ENCODE data around the gene LSS. TPM values are rescaled to one million over a fixed set of nuclear protein-coding genes. Genes with fewer than 3 reads are reported as not detected.

LSS gene
- total RNA-seq, 1 experiment from 2014 or later: 45.5 TPM

DNA sequence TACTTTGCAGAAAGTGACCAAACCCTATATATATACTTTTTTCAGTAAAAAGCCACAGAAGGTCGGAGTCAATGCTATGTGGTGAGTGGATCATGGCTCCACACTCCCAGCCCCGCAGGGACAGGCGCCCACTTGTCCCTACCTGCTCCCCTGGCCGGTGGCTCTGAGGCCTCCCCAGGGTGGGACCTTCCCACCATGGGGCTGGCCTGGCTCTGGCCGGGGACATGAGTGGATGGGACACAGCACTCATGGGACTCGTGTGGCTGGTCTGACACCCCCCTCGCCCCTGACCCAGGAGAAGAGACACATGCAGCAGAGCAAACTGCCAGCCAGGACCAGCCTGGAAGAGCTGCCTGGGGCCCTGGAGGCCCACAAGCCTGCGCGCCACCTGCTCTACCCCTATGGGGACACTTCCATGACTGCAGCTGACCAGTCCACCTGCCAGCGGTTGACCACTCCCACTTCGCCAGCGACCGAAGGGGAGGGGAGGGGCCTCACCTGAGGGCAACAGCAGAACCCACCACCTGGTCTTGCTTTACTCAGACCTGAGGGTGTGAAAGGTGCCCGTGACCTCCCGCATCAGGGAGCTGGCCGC, 46.5 kb downstream of the LSS start:
- ChIA-PET POLR2A (no interaction called here), CTCF (interaction anchor here (1.4 kb wide), 1 partner anchor 39 kb away, joined by 3 read pairs; no protein-coding TSS in a partner anchor)
- Mint-ChIP-seq H3K27me3 (ENCODE audit: insufficient read depth, unreplicated experiment) (no peaks in the 10 kb centered on the region), H3K9me3 (ENCODE audit: unreplicated experiment) (peaks cover 7% of the 10 kb centered on the region), H3K4me1 (ENCODE audit: insufficient read depth, unreplicated experiment) (no peaks in the 10 kb centered on the region), H3K4me3 (ENCODE audit: unreplicated experiment) (no peak overlapping the region), H3K27ac (ENCODE audit: low read depth, unreplicated experiment) (no peak overlapping the region), H3K36me3 (ENCODE audit: insufficient read depth, unreplicated experiment) (no peaks in the 10 kb centered on the region)
- no TSS peak for BruUV-seq (replicated peaks)
- DNase-seq (ENCODE audit: unreplicated experiment): no peak
- intact Hi-C loops (cut with micrococcal nuclease): no loop called here
- TF ChIP-seq, protein P1, sequence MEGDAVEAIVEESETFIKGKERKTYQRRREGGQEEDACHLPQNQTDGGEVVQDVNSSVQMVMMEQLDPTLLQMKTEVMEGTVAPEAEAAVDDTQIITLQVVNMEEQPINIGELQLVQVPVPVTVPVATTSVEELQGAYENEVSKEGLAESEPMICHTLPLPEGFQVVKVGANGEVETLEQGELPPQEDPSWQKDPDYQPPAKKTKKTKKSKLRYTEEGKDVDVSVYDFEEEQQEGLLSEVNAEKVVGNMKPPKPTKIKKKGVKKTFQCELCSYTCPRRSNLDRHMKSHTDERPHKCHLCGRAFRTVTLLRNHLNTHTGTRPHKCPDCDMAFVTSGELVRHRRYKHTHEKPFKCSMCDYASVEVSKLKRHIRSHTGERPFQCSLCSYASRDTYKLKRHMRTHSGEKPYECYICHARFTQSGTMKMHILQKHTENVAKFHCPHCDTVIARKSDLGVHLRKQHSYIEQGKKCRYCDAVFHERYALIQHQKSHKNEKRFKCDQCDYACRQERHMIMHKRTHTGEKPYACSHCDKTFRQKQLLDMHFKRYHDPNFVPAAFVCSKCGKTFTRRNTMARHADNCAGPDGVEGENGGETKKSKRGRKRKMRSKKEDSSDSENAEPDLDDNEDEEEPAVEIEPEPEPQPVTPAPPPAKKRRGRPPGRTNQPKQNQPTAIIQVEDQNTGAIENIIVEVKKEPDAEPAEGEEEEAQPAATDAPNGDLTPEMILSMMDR (IDR thresholded peaks at IDR 0.05; ENCODE audit: unreplicated experiment): no peak

GRCh38 chr21:46181436-46181835, 47.1 kb downstream of the LSS start:
- no TSS peak for BruUV-seq (replicated peaks)
- H3K4me1 Mint-ChIP-seq (ENCODE audit: insufficient read depth, unreplicated experiment): no peaks in the 10 kb centered on the region

GRCh38 chr21:46180778-46181391, 47.7 kb downstream of the LSS start:
- intact Hi-C loops (cut with micrococcal nuclease): no loop called here
- no TSS peak for BruUV-seq (replicated peaks)
- no peaks in the 10 kb centered on the region for H3K36me3 Mint-ChIP-seq (ENCODE audit: insufficient read depth, unreplicated experiment)
- no peaks in the 10 kb centered on the region for H3K4me1 Mint-ChIP-seq (ENCODE audit: insufficient read depth, unreplicated experiment)
- H3K9me3 Mint-ChIP-seq (ENCODE audit: unreplicated experiment): peaks cover 7% of the 10 kb centered on the region
- no peak overlapping the region for H3K27ac Mint-ChIP-seq (ENCODE audit: low read depth, unreplicated experiment)
- CTCF ChIA-PET: no interaction called here
- no peak overlapping the region for H3K4me3 Mint-ChIP-seq (ENCODE audit: unreplicated experiment)
- POLR2A ChIA-PET: no interaction called here
- no peak for DNase-seq (ENCODE audit: unreplicated experiment)
- TF ChIP-seq, protein P1 (IDR thresholded peaks at IDR 0.05; ENCODE audit: unreplicated experiment): no peak
- peaks cover 3% of the 10 kb centered on the region for H3K27me3 Mint-ChIP-seq (ENCODE audit: insufficient read depth, unreplicated experiment)

More at GRCh38 chr21:46181436-46181835, 47.1 kb downstream of the LSS start:
- Mint-ChIP-seq H3K27ac (ENCODE audit: low read depth, unreplicated experiment) (no peak overlapping the region), H3K36me3 (ENCODE audit: insufficient read depth, unreplicated experiment) (no peaks in the 10 kb centered on the region), H3K9me3 (ENCODE audit: unreplicated experiment) (peaks cover 7% of the 10 kb centered on the region), H3K4me3 (ENCODE audit: unreplicated experiment) (no peak overlapping the region), H3K27me3 (ENCODE audit: insufficient read depth, unreplicated experiment) (no peaks in the 10 kb centered on the region)
- CTCF ChIA-PET: no interaction called here
- intact Hi-C loops (cut with micrococcal nuclease): no loop called here
- POLR2A ChIA-PET: no interaction called here
- DNase-seq (ENCODE audit: unreplicated experiment): no peak
- TF ChIP-seq, protein P1 (IDR thresholded peaks at IDR 0.05; ENCODE audit: unreplicated experiment): no peak

- POLR2A ChIA-PET: no interaction called here
- H3K9me3 Mint-ChIP-seq (ENCODE audit: unreplicated experiment): peaks cover 9% of the 10 kb centered on the region
- TF ChIP-seq, protein P1 (IDR thresholded peaks at IDR 0.05; ENCODE audit: unreplicated experiment): no peak
- no peaks in the 10 kb centered on the region for H3K36me3 Mint-ChIP-seq (ENCODE audit: insufficient read depth, unreplicated experiment)
- CTCF ChIA-PET: no interaction called here
- H3K4me1 Mint-ChIP-seq (ENCODE audit: insufficient read depth, unreplicated experiment): no peaks in the 10 kb centered on the region
- BruUV-seq (replicated peaks): no TSS peak
- H3K4me3 Mint-ChIP-seq (ENCODE audit: unreplicated experiment): no peak overlapping the region
- peaks cover 10% of the 10 kb centered on the region for H3K27me3 Mint-ChIP-seq (ENCODE audit: insufficient read depth, unreplicated experiment)
- DNase-seq (ENCODE audit: unreplicated experiment): no peak
- no peak overlapping the region for H3K27ac Mint-ChIP-seq (ENCODE audit: low read depth, unreplicated experiment)
- intact Hi-C loops (cut with micrococcal nuclease): no loop called here
Measured at GRCh38 chr21:46180079-46180722, 48.4 kb downstream of the LSS start.
